HS-5 (cell line): ENCODE results near the gene OR5A1.
A peak's percentile ranks its signal among the peaks of the same experiment; 100 is the strongest.
"Not testable (repeated sequence)": the region's sequence is repeated elsewhere in the genome, so short reads cannot be mapped to it uniquely, and the experiment has no call there.

Experiments used
- DNase-seq: peaks from one replicate; pipeline ENCODE4 v3.0.0-alpha.2; 2012; ENCODE audit warnings: low read depth

OR5A1 gene

GRCh38 chr11:59436169-59436568 lies at the start of gene OR5A1:
OR5A1 (plus strand) TSS chr11:59436469; CDS start chr11:59443169, 6,700 bp downstream.
- no peak for DNase-seq

GRCh38 chr11:59394186-59394585 lies 42.1 kb upstream of the OR5A1 start:
- DNase-seq: no peak

GRCh38 chr11:59400461-59401261 lies 35.6 kb upstream of the OR5A1 start:
- DNase-seq: no peak

DNA sequence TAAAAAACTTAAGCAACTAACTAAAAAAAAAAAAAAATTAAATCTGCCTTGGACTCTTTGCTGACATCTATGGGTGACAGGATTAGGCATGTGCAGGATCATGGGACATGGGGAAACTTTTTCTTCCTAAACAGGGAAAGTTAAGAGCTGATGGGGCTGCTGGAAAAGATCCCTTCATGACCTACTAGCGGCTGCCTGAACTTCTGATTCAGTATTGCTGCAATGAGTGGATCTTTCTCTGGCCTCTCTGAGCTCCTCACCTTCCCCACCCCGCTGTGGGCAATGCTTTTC lies 35.1 kb upstream of the OR5A1 start:
- DNase-seq: no peak

- DNase-seq: no peak
Measured at GRCh38 chr11:59403546-59403945, 32.7 kb upstream of the OR5A1 start.

GRCh38 chr11:59413646-59414045 lies 22.6 kb upstream of the OR5A1 start:
- DNase-seq: no peak

- DNase-seq: no peak
Measured at GRCh38 chr11:59415111-59415510, 21.2 kb upstream of the OR5A1 start.

DNA sequence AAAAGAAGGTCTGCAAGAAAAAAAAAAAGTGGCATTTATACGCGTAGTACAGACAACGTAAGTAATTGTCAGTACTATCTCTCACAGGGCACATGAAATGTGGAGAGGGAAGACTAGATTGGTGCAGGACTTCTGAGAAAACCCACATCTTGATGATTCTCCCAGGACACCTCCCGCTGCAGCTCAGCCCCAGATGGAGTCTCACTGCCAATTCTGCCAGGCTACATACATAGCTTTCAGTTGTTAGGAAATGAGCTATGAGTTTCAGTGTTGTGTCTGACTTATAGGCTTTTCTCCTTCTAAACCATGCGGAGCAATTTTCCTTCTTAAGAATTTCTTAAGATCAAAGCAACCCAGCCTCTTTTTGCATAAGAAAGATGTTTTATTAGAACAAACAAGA lies 19.7 kb upstream of the OR5A1 start:
- DNase-seq: no peak

DNA sequence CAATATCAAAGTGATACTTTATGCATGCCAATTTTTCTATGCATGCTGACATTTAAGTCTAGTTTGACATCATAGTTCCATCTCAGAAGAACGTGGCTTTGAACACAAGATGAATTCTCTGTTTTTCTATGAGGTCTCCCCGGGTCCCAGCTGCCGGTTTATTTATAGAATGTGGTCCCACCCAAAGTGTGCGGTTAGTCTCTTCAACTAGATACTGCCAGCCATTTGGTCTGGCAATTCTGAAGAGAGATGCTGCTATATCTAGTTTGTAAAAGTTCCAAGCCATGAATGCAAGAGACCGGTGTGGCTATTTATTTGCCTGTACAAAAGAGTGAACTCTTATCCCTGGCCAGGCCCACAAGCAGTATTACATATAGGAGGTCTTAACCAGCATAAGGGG lies 19.2 kb upstream of the OR5A1 start:
- DNase-seq: no peak

- no peak for DNase-seq
Measured at GRCh38 chr11:59418156-59418555, 18.1 kb upstream of the OR5A1 start.

- DNase-seq: no peak
Measured at GRCh38 chr11:59423835-59424234, 12.4 kb upstream of the OR5A1 start.

- DNase-seq: no peak
Measured at GRCh38 chr11:59425131-59425530, 11.1 kb upstream of the OR5A1 start.

DNA sequence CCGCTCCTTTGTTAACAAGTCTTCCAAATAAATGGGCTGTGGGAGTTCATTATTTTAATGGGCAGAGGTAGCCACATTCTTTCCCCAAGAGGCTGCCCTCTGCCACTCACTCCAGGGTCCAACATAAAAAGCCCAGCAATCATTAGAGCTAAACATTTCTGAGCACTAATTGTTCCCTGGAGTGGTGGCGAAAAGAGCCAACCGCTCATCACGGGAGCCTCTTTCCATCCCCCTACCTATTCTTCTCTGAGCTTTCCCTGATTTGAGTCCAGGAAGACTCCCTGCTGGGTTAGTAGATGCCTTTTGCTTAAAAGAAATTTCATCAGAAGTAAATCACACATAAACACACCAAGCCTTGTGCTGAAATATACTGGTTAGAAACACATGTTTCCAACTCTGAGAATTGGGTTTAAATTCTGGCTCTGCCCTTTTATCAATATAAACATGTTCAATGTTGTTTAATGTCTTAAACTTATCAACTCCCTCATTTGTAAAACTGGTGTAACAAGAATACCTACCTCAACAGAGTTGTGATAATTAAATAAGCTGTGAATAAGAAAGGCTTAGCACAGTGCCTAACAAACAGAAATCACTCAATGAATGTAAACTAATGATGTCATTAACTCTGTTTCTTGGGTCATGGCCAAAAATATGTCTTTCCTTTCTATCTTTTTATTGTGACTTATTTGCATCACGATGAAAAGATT lies 9.8 kb upstream of the OR5A1 start, which contains the start of gene OR5A2:
Gene OR5A2 (minus strand): TSS at position 53 of the 707 bp plus-strand sequence. CDS start 3,460 bp downstream, outside the sequence.
- DNase-seq: no peak

GRCh38 chr11:59427068-59427382 lies 9.2 kb upstream of the OR5A1 start:
- no peak for DNase-seq

- peak; percentile 37 for DNase-seq
Measured at GRCh38 chr11:59429924-59430516, 6.2 kb upstream of the OR5A1 start.

DNA sequence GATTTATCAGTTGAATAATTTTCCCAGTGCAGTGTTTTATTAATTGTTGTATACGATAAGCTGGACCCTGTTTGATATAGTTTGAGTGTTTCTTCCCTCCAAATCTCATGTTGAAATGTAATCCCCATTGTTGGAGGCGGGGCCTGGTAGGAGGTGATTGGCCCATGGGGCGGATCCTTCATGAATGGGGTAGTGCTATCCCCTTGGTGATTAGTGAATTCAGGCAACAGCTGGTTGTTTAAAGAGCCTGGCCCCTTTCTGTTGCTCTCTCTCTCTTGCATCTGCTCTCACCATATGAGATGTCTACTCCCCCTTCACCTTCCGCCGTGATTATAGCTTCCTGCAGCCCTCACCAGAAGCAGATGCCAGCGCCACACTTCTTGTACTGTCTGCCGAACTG lies 1.5 kb downstream of the OR5A1 start:
- DNase-seq: no peak

- DNase-seq: not testable (repeated sequence)
Measured at GRCh38 chr11:59445624-59446023, 9.4 kb downstream of the OR5A1 start.

DNA sequence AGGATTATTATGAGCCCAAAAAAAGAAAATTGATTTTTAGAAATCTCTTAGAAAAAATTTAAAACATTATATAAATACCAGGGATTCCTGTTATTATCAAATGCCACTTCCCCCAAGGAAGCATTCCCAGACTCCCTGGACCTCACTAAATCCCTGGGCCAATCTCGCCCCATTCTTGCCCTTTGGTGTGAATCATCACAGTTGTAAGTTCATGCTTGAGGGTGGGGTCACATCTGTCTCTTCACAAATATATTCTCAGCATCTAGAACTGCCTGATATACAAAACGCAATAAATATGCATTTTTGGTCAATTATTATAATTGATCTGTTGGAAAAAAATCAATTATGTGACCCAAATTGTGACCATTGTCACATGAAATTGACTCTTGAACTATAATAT lies 12.2 kb downstream of the OR5A1 start:
- DNase-seq: no peak

DNA sequence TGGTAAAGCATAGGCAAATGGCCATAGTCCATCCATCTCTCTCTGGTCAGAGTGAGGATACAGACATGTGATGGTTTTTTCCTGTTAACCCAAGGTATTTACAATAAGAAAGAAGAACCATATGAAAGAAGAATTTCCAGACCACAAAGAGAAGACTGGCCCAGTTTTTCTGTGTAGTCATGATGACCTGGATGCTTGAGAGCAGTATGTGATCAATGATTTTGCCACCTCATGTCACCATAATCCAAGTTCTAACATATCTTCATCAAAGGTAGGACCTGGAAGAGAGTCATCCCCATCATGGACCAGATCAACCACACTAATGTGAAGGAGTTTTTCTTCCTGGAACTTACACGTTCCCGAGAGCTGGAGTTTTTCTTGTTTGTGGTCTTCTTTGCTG lies 20.4 kb downstream of the OR5A1 start, which contains the start of gene OR4D6:
Gene OR4D6 (plus strand): TSS at position 301 of the 400 bp plus-strand sequence. CDS start 0 bp downstream, at position 301.
- DNase-seq: no peak

- DNase-seq: no peak
Measured at GRCh38 chr11:59459916-59460315, 23.6 kb downstream of the OR5A1 start.

GRCh38 chr11:59463190-59463641 lies 26.9 kb downstream of the OR5A1 start:
- peak; percentile 36 for DNase-seq

DNA sequence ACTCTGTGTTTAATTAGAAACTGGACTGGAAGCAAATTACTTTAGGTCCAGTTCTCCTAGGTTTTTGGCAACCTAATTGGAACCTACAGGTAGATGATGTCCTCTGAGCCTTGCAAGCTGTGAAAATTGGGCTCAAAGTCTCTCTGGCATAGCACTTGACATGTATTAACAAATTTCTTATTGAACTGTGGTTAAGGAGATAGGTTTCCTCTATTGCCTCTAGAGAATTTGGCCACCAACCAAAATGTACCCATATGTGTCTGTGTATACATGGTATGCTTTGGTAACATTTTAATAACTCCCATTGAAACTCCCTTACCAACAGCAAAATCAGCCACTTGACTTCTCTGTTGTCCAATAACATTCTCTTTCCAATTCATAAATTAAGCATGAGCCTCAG lies 36.7 kb downstream of the OR5A1 start, which contains the start of gene OR4D10:
Gene OR4D10 (plus strand): TSS at position 301 of the 400 bp plus-strand sequence. CDS start 4,115 bp downstream, outside the sequence.
- DNase-seq: no peak

DNA sequence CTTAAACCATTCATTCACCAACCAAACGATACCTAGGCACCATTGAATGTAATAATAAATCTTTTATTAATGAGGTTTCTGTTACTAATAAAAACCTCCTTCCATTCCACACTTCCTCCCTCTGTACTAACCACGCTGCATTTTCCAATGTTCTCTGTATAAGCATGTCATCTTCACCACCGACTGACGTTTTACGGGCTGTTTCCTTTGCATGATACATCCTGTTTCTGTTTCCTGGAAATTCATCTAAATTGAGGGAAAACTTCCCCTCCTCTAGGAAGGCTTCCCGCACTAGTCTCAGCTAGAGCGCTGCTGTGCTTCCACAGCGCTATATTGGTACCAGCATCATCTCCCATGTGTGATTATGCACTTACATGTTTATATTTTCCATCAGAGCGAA lies 38.9 kb downstream of the OR5A1 start:
- no peak for DNase-seq
